SK-N-MC (cell line): ENCODE results near the gene IQCM.

Source experiments
- EZH2 ChIP-seq: fragments of 200-600 bp; sonication (generic); IDR thresholded peaks from one replicate; pipeline ENCODE4 v1.6.1; 2017; ENCODE audit warnings: antibody characterized with exemption
- POLR2AphosphoS5 ChIP-seq: IDR thresholded peaks from 2 replicates; pipeline ENCODE4 v1.6.1; 2012; ENCODE audit warnings: mild to moderate bottlenecking, low read depth, low read length, borderline replicate concordance

DNA sequence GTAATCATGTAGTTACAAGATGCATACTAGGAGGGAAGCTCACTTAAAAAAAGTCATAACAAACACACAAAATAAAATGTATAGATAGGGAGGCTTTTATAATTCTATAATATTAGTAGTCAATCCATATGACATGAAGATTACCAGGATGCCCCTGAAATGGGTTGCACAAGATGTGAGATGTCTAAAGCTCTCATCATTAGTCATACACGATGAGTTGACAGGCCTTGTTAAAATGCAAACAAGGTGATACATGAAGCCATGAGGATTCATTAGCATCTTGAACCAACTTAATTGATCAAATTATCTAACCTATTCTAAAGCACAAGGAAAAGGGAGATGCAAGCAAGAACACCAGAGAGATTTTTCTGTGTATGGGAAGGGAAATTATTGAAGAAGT is 470.2 kb downstream of the IQCM start:
- no peak for TF ChIP-seq POLR2AphosphoS5
- TF ChIP-seq EZH2: no peak
